Muscle layer of duodenum (tissue), 2 donors: ENCODE measurements around the gene HDAC4.

Experiments
- H3K27ac ChIP-seq: one replicate; pipeline ENCODE4 v1.7.0; 2013; ENCODE audit warnings: mild to moderate bottlenecking, low read length
- H3K27me3 ChIP-seq: one replicate; pipeline ENCODE4 v1.7.0; 2013; ENCODE audit warnings: low read depth, mild to moderate bottlenecking, control low read depth, low read length
- H3K36me3 ChIP-seq, 2 donors: one replicate each; pipeline ENCODE4 v1.7.0; 2013; ENCODE audit warnings: low read length in 2 of 2, control low read depth in 1 of 2, mild to moderate bottlenecking in 1 of 2; ENCODE audit not compliant: insufficient read depth in 2 of 2, control insufficient read depth in 1 of 2
- H3K4me1 ChIP-seq, 2 donors: one replicate each; pipeline ENCODE4 v1.7.0; 2013; ENCODE audit warnings: low read length in 2 of 2, mild to moderate bottlenecking in 2 of 2, control low read depth in 1 of 2, moderate library complexity in 1 of 2; ENCODE audit not compliant: insufficient read depth in 2 of 2, control insufficient read depth in 1 of 2
- H3K4me3 ChIP-seq, 2 donors: one replicate each; pipeline ENCODE4 v1.7.0; 2013; ENCODE audit warnings: low read length in 2 of 2, low read depth in 1 of 2, mild to moderate bottlenecking in 1 of 2
- H3K9me3 ChIP-seq, 2 donors: one replicate each; pipeline ENCODE4 v1.7.0; 2013; ENCODE audit warnings: low read length in 2 of 2, control low read depth in 1 of 2, mild to moderate bottlenecking in 1 of 2; ENCODE audit not compliant: control insufficient read depth in 1 of 2
- donor health status: healthy.

The HDAC4 gene

GRCh38 chr2:239394978-239395377 lies 5.8 kb downstream of the HDAC4 start:
- Histone ChIP-seq H3K27ac (no peak overlapping the region), H3K36me3 (no peaks in the 10 kb centered on the region), H3K27me3 (no peaks in the 10 kb centered on the region), H3K4me3 (no peak overlapping the region), H3K4me1 (peaks cover 4 to 55% of the 10 kb centered on the region in 2 donors), H3K9me3 (no peaks in the 10 kb centered on the region)

DNA sequence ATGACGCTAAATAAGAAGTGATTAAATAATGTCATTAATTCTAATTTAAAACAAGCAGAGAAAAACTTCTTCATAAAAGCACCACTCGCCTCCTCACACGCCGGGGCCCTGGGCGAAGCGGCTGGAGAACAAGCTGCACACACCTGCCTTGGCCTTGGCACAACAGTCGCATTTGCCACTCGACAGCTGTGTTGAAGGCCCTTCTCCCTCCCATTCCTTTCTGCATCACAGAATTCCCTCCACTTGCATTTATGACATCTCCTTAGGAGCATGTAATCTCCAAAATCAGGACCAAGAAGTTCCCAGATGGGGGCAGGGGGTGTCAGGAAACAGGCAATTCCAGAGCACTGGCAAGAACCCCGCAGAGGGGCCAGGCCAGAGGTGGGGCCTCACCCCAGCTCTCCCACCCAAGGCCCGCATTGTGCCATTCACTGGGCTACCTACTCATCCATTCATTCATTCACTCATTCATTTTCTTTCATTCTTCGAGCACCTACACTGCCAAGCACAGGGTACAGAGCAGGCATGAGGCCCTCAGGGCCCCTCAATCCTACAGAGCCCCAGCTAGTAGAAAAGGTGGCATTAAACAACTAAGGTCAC lies 6.4 kb downstream of the HDAC4 start:
- Histone ChIP-seq H3K4me3 (no peak overlapping the region), H3K4me1 (peaks cover 3 to 55% of the 10 kb centered on the region in 2 donors), H3K36me3 (peaks cover 0 to 2% of the 10 kb centered on the region in 2 donors), H3K27ac (no peak overlapping the region), H3K9me3 (no peaks in the 10 kb centered on the region), H3K27me3 (no peaks in the 10 kb centered on the region)

DNA sequence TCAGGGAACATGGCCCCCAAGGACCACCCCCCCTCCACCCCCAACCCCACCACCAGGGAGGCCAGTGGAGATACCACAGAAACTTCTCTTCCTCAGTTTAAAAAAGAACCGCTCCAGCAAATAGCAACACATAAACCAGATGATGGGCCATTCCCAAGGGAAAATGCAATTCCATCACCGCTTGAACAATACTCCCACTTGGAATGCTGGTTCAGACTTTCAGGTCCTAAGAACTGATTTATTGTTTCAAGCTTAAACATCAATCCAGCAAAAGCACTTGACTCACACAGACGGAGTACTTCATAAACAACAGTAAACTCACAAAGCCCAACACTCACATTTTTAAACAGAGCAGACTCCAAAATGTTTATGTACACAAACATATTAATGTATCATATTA lies 6.9 kb downstream of the HDAC4 start:
- no peak overlapping the region for H3K27ac ChIP-seq
- peaks cover 0 to 6% of the 10 kb centered on the region in 2 donors for H3K36me3 ChIP-seq
- H3K27me3 ChIP-seq: no peaks in the 10 kb centered on the region
- H3K4me1 ChIP-seq: peaks cover 0 to 54% of the 10 kb centered on the region in 2 donors
- no peak overlapping the region for H3K4me3 ChIP-seq
- no peaks in the 10 kb centered on the region for H3K9me3 ChIP-seq

- Histone ChIP-seq H3K4me3 (no peak overlapping the region), H3K4me1 (peaks cover 0 to 50% of the 10 kb centered on the region in 2 donors), H3K27ac (no peak overlapping the region), H3K36me3 (peaks cover 0 to 6% of the 10 kb centered on the region in 2 donors), H3K9me3 (no peaks in the 10 kb centered on the region), H3K27me3 (no peaks in the 10 kb centered on the region)
These were observed 7.4 kb downstream of the HDAC4 start for GRCh38 chr2:239393388-239393940.

- Histone ChIP-seq H3K36me3 (peaks cover 0 to 6% of the 10 kb centered on the region in 2 donors), H3K4me1 (peaks cover 0 to 47% of the 10 kb centered on the region in 2 donors), H3K9me3 (no peaks in the 10 kb centered on the region), H3K4me3 (no peak overlapping the region), H3K27ac (no peak overlapping the region), H3K27me3 (no peaks in the 10 kb centered on the region)
These were observed 8.0 kb downstream of the HDAC4 start for GRCh38 chr2:239392688-239393387.

GRCh38 chr2:239392072-239392357 lies 8.8 kb downstream of the HDAC4 start:
- H3K4me3 ChIP-seq: no peak overlapping the region
- H3K4me1 ChIP-seq: peaks cover 0 to 39% of the 10 kb centered on the region in 2 donors
- H3K9me3 ChIP-seq: no peaks in the 10 kb centered on the region
- H3K27me3 ChIP-seq: no peaks in the 10 kb centered on the region
- H3K36me3 ChIP-seq: peaks cover 0 to 6% of the 10 kb centered on the region in 2 donors
- no peak overlapping the region for H3K27ac ChIP-seq

DNA sequence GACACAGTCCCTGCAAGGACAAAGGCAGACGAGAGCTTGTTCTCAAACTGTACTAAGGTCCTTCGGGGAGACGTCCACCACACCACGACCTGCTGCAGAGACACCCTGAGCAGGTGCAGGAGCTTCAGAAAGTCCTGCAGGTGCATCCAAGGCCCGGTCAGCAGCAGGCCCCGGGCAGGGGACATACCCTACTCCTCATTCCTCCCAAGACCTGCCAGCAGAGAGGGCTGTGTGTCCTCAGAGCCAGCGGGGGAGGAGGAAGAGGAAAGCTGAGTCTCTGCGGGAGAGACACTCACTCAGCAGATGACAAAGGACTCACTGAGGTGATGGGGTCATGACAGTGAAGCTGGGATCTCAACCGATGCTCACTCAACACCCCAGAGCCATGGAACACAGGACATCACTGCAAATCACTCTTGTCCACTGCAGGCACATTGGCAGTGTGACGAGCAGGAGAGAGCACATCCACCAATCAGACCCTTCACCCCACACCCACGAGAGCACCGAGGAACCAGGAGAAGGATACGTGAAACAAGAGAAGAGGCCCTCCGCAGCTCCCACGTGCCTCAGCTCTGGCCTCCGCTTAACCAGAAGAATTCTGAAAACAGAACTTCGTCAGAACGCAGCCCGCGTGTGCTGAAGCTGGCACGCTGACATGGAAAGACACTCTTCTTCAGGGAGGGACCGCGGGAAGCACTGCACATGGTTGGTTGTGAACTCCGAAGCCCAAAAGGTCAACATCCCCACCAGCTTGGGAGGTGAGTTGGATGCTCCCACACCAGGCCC lies 9.3 kb downstream of the HDAC4 start:
- H3K4me3 ChIP-seq: no peak overlapping the region
- H3K27ac ChIP-seq: no peak overlapping the region
- peaks cover 0 to 39% of the 10 kb centered on the region in 2 donors for H3K4me1 ChIP-seq
- no peaks in the 10 kb centered on the region for H3K9me3 ChIP-seq
- no peaks in the 10 kb centered on the region for H3K27me3 ChIP-seq
- H3K36me3 ChIP-seq: peaks cover 0 to 6% of the 10 kb centered on the region in 2 donors

DNA sequence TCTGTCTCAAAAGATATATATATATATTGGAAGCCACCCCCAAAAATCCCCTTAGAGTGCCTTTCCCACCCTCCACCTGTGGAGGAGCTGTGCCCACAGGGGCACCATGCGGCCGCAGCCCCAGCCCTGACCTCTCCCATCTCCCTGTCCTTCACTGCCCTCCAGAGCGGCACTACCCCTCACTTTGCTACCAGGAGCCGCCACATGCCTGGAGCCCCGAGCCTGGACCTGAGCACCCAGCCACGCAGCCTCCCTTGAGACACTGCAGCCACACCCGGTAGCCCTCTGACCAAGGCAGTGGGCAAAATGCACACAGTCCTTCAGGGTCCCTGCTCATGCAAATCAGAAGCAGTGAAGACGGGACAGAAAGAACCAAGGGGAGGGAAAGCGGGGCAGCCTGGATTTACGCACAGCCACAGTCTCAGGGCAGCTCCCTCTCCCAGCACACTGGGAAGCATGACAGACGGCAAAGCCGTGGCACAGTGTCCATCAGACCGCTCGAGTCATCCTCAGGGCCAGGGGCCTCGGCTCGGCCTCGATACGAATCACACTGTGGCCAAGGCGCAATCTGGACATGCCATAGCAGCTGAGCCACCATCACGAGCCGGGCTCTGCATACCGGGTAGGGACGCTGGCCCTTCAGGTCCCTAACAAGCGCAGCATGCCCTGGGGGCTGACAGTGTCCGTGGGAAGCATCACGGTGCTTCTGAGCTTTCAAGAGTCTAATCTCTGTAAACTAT lies 10.1 kb downstream of the HDAC4 start:
- no peaks in the 10 kb centered on the region for H3K27me3 ChIP-seq
- H3K4me1 ChIP-seq: peaks cover 0 to 42% of the 10 kb centered on the region in 2 donors
- no peak overlapping the region for H3K27ac ChIP-seq
- no peaks in the 10 kb centered on the region for H3K9me3 ChIP-seq
- no peak overlapping the region for H3K4me3 ChIP-seq
- peaks cover 0 to 6% of the 10 kb centered on the region in 2 donors for H3K36me3 ChIP-seq

- Histone ChIP-seq H3K9me3 (no peaks in the 10 kb centered on the region), H3K27ac (no peak overlapping the region)
These were observed 11.1 kb downstream of the HDAC4 start for GRCh38 chr2:239389414-239390329.

More at GRCh38 chr2:239389414-239390329, 11.1 kb downstream of the HDAC4 start:
- Histone ChIP-seq H3K27me3 (no peaks in the 10 kb centered on the region), H3K4me3 (no peak overlapping the region), H3K4me1 (peaks cover 0 to 33% of the 10 kb centered on the region in 2 donors), H3K36me3 (peaks cover 0 to 6% of the 10 kb centered on the region in 2 donors)
